Measurements from ENCODE around the gene ERBB3.

GRCh38 chr12:56081393-56082347 lies 1.7 kb downstream of the ERBB3 start:
- TF ChIP-seq USF2 (CRISPR knock-in tag; IDR thresholded peaks at IDR 0.05), result no peak
- TF ChIP-seq CTCF (IDR thresholded peaks at IDR 0.05), result no peak
- no peak for TF ChIP-seq TP53 (CRISPR knock-in tag; IDR thresholded peaks at IDR 0.05)
- TF ChIP-seq TEAD4 (CRISPR knock-in tag; IDR thresholded peaks at IDR 0.05), result no peak
